GM12878 (cell line): ENCODE data around the gene CCDC85A. TPM values are rescaled to one million over a fixed set of nuclear protein-coding genes. Genes with fewer than 3 reads are reported as not detected.

ENCODE experiments used
- ATAC-seq: fragments of 200-7000 bp; cut with Tn5 transposase; 3 replicates; pipeline ENCODE4 v1.9.1; 2020; ENCODE audit warnings: mild to moderate bottlenecking, moderate library complexity
- BruUV-seq: library from RNA; stranded (reverse); fragments of 400-500 nt; replicated peaks from 2 replicates; lab custom pipeline; 2021; lab: Mats Ljungman, UMichigan
- CTCF ChIA-PET: fragments of 300-600 bp; sonication (Branson Sonifier 250); formaldehyde crosslinking; extraction: SDS; loops from one replicate; lab custom pipeline; 2021; ENCODE audit warnings: inconsistent platforms; lab: Yijun Ruan, JAX
- POLR2A ChIA-PET: fragments of 350-600 bp; formaldehyde crosslinking; extraction: SDS; loops from one replicate; lab custom pipeline; 2021; ENCODE audit warnings: inconsistent platforms; lab: Charles Lee
- RAD21 ChIA-PET: fragments of 300-600 bp; sonication (Branson Sonifier 250); formaldehyde crosslinking; loops from one replicate; lab custom pipeline; 2023; ENCODE audit warnings: antibody characterized with exemption; ENCODE audit not compliant: unreplicated experiment; lab: Charles Lee
- SMC1A ChIA-PET: fragments of 300-600 bp; sonication (Branson Sonifier 250); formaldehyde crosslinking; loops from one replicate; lab custom pipeline; 2023; ENCODE audit not compliant: unreplicated experiment, uncharacterized antibody; lab: Charles Lee
- DNase-seq: peaks from one replicate; pipeline ENCODE4 v3.0.0-alpha.2; 2011; ENCODE audit warnings: low read depth, low spot score
- FAIRE-seq: peaks from 3 replicates; lab custom pipeline; 2011; peaks lifted over from hg19 to GRCh38; lab: Jason Lieb, UNC
- H2AFZ ChIP-seq: 2 replicates; pipeline ENCODE4 v1.6.0; 2011; ENCODE audit warnings: low read depth, low read length, control low read depth; ENCODE audit not compliant: control insufficient read depth
- H3K27ac ChIP-seq: 2 replicates; pipeline ENCODE4 v1.5.1; 2011; ENCODE audit warnings: control low read depth; ENCODE audit not compliant: control insufficient read depth, insufficient read depth
- H3K27me3 ChIP-seq, 2 experiments: replicated peaks in 1 of 2; 2 replicates each; pipeline versions ENCODE4 v1.6.0 to v1.6.1; 2011; ENCODE audit warnings: low read length in 1 of 2; ENCODE audit not compliant: control insufficient read depth in 2 of 2, insufficient read depth in 2 of 2
- H3K36me3 ChIP-seq, 2 experiments: 2 replicates each; pipeline ENCODE4 v1.5.1; 2011; ENCODE audit warnings: low read length in 1 of 2; ENCODE audit not compliant: control insufficient read depth in 2 of 2, insufficient read depth in 2 of 2
- H3K4me1 ChIP-seq: 2 replicates; pipeline ENCODE4 v1.6.1; 2011; ENCODE audit warnings: mild to moderate bottlenecking, low read length, moderate library complexity, mixed read lengths; ENCODE audit not compliant: control insufficient read depth, insufficient read depth
- H3K4me2 ChIP-seq: 2 replicates; pipeline ENCODE4 v1.6.0; 2011; ENCODE audit warnings: control low read depth; ENCODE audit not compliant: control insufficient read depth, insufficient read depth
- H3K4me3 ChIP-seq: fragments of 200-600 bp; sonication (generic); 2 replicates; pipeline ENCODE4 v1.5.1; 2016
- H3K79me2 ChIP-seq: 2 replicates; pipeline ENCODE4 v1.6.0; 2011; ENCODE audit warnings: low read length; ENCODE audit not compliant: control insufficient read depth, insufficient read depth
- H3K9ac ChIP-seq: 2 replicates; pipeline ENCODE4 v1.8.0; 2011; ENCODE audit warnings: low read length, control low read depth, mixed read lengths; ENCODE audit not compliant: control insufficient read depth, insufficient read depth
- H3K9me3 ChIP-seq: replicated peaks from 3 replicates; pipeline ENCODE4 v1.5.1; 2011; ENCODE audit warnings: mild to moderate bottlenecking, low read length; ENCODE audit not compliant: control insufficient read depth, insufficient read depth
- H4K20me1 ChIP-seq: 2 replicates; pipeline ENCODE4 v1.6.0; 2011; ENCODE audit not compliant: control insufficient read depth, insufficient read depth
- ATF7 ChIP-seq: fragments of 450-650 bp; IDR thresholded peaks from 2 replicates; pipeline ENCODE4 v1.6.1; 2016; ENCODE audit warnings: low read depth, mild to moderate bottlenecking
- BRCA1 ChIP-seq: IDR thresholded peaks from 2 replicates; pipeline ENCODE4 v1.6.1; 2011; ENCODE audit warnings: low read depth, low read length, improper control_type of control experiment
- MAX ChIP-seq: IDR thresholded peaks from 2 replicates; pipeline ENCODE4 v1.6.1; 2012; ENCODE audit warnings: low read depth, low read length, improper control_type of control experiment
- PRDM15 ChIP-seq: fragments of 450-650 bp; formaldehyde crosslinking; IDR thresholded peaks from 2 replicates; pipeline ENCODE4 v1.4.0; 2020; ENCODE audit warnings: mild to moderate bottlenecking, moderate library complexity
- SIN3A ChIP-seq: IDR thresholded peaks from 2 replicates; pipeline ENCODE4 v1.6.1; 2012; ENCODE audit warnings: low read depth, low read length, improper control_type of control experiment
- ZNF592 ChIP-seq: fragments of 450-650 bp; IDR thresholded peaks from 2 replicates; pipeline ENCODE4 v1.6.1; 2017; ENCODE audit warnings: mild to moderate bottlenecking, moderate library complexity
- ZZZ3 ChIP-seq: IDR thresholded peaks from 2 replicates; pipeline ENCODE4 v1.6.1; 2011; ENCODE audit warnings: low read depth; ENCODE audit not compliant: control insufficient read depth, insufficient read length
- WGBS: methylation state at CpG from one replicate; pipeline ENCODE4 v1.1.6; 2016; ENCODE audit warnings: low lambda C conversion rate; ENCODE audit not compliant: insufficient replicate concordance, insufficient coverage; ENCODE audit errors: missing lambda C conversion rate; 5-methylcytosine and 5-hydroxymethylcytosine counted together
- in situ Hi-C: fragments of 300-500 bp; cut with MboI; formaldehyde crosslinking; loops from 9 replicates; pipeline ENCODE4 v1.14.3; 2018; ENCODE audit warnings: mixed read lengths
- intact Hi-C: fragments of 100-400 bp; cut with micrococcal nuclease; formaldehyde crosslinking; loops from one replicate; pipeline ENCODE4 v1.14.2; 2022; ENCODE audit not compliant: unreplicated experiment
- polyA plus RNA-seq, 11 experiments: library from polyadenylated mRNA; depleted of rRNA in 4 of 11; unstranded in 6 of 11; stranded (reverse) in 5 of 11; fragments of >200 nt; fragmentation: Nextera tagmentation in 4 of 11; fragmentation: Illumina TruSeq in 1 of 11; extraction: Ambion mirVana in 4 of 11; extraction: Trizol in 1 of 11; gene quantifications; 1 replicate in 1 of 11; 2 replicates in 10 of 11; pipeline versions ENCODE4 v1.2.1 to v1.2.3, GENCODE V29; 2011 to 2016; ENCODE audit warnings: inconsistent platforms in 2 of 11, missing spikeins in 2 of 11, low read depth in 1 of 11
- total RNA-seq, 4 experiments: library from RNA; depleted of rRNA in 3 of 4; stranded (reverse); fragments of >200 nt in 3 of 4; fragmentation: Illumina TruSeq in 1 of 4; extraction: Trizol in 1 of 4; gene quantifications; 2 replicates each; pipeline versions ENCODE4 v1.2.1 to v1.2.3, GENCODE V29; 2013 to 2021

CCDC85A gene
- total and polyA plus RNA-seq, 10 of the 15 experiments (the other 5 are each of a cell fraction or from before 2014, with no cell fraction given), result 0.02 to 0.57 (median 0.04) TPM; not detected in 7

- ChIA-PET SMC1A (no interaction called here), CTCF (no interaction called here), POLR2A (no interaction called here), RAD21 (no interaction called here)
- 28% methylated on average over 2 of the region's 2 CpGs for WGBS
- BruUV-seq, result no TSS peak
- Histone ChIP-seq H3K79me2 (no peaks in the 10 kb centered on the region), H3K27ac (no peak overlapping the region), H3K4me2 (no peak overlapping the region), H3K36me3 (no peaks in the 10 kb centered on the region), H3K9me3 (no peaks in the 10 kb centered on the region), H3K4me3 (no peak overlapping the region), H3K9ac (no peak overlapping the region), H4K20me1 (no peaks in the 10 kb centered on the region), H2AFZ (no peak overlapping the region), H3K4me1 (no peaks in the 10 kb centered on the region), H3K27me3 (no peaks in the 10 kb centered on the region)
- ATAC-seq (no peak), FAIRE-seq (no peak), DNase-seq (no peak)
- in situ Hi-C loops, result no loop called here
- no peak for TF ChIP-seq PRDM15
- intact Hi-C loops, result no loop called here
These were observed 150.2 kb downstream of the CCDC85A start for GRCh38 chr2:56333812-56334485.

GRCh38 chr2:56334622-56335021 lies 150.8 kb downstream of the CCDC85A start:
- H3K4me3 ChIP-seq, result no peak overlapping the region
- no peaks in the 10 kb centered on the region for H3K27me3 ChIP-seq
- no peaks in the 10 kb centered on the region for H3K36me3 ChIP-seq
- no peaks in the 10 kb centered on the region for H4K20me1 ChIP-seq
- ATAC-seq (no peak), DNase-seq (no peak), FAIRE-seq (no peak)
- no peak overlapping the region for H3K27ac ChIP-seq
- ChIA-PET RAD21 (no interaction called here), CTCF (interaction anchor here (0.9 kb wide), 1 partner anchor 20 kb away, joined by 3 read pairs; no protein-coding TSS in a partner anchor), SMC1A (no interaction called here), POLR2A (no interaction called here)
- H3K9ac ChIP-seq, result no peak overlapping the region
- no peak overlapping the region for H2AFZ ChIP-seq
- H3K4me1 ChIP-seq, result no peaks in the 10 kb centered on the region
- H3K9me3 ChIP-seq, result no peaks in the 10 kb centered on the region
- no peak overlapping the region for H3K4me2 ChIP-seq
- no peaks in the 10 kb centered on the region for H3K79me2 ChIP-seq
- intact Hi-C loops, result no loop called here
- BruUV-seq, result no TSS peak
- in situ Hi-C loops, result no loop called here
- no peak for TF ChIP-seq ATF7
- TF ChIP-seq SIN3A, result no peak
- no peak for TF ChIP-seq BRCA1
- TF ChIP-seq ZZZ3, result no peak
- TF ChIP-seq MAX, result no peak
- no peak for TF ChIP-seq ZNF592
